ENCODE results near the gene POU2AF1.

GRCh38 chr11:111370270-111370901 is 8.7 kb downstream of the POU2AF1 start:
- TF ChIP-seq CTCF (IDR thresholded peaks at IDR 0.05) (no peak), ZFX (IDR thresholded peaks at IDR 0.05; ENCODE audit: borderline replicate concordance) (no peak)
